ENCODE measurements around the gene SREBF1.

DNA sequence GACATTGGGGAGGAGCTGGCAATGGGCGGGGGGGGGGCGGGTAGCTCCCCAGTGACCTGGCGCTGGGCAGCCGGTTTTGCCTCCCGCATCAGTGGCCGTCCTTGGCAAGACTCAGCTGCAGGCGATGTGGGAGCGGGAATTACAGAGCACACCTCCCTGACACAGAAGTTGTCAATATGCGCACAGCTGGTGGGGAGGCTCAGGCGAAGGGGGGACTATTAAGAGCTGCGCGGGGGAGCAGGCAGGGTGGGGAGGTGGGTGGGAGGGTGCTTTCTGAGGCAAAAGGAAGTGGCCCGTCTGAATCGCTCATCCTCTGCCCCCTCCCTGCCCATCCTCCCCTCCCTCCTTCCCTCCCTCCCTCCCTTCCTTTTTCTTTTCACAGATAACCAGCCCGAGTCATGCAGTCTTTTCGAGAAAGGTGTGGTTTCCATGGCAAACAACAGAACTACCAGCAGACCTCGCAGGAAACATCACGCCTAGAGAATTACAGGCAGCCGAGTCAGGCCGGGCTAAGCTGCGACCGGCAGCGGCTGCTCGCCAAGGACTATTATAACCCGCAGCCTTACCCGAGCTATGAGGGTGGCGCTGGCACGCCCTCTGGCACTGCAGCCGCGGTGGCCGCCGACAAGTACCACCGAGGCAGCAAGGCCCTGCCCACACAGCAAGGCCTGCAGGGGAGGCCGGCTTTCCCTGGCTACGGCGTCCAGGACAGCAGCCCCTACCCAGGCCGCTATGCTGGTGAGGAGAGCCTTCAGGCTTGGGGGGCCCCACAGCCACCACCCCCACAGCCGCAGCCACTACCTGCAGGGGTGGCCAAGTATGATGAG, 44.0 kb downstream of the SREBF1 start:
- TF ChIP-seq, protein P1, sequence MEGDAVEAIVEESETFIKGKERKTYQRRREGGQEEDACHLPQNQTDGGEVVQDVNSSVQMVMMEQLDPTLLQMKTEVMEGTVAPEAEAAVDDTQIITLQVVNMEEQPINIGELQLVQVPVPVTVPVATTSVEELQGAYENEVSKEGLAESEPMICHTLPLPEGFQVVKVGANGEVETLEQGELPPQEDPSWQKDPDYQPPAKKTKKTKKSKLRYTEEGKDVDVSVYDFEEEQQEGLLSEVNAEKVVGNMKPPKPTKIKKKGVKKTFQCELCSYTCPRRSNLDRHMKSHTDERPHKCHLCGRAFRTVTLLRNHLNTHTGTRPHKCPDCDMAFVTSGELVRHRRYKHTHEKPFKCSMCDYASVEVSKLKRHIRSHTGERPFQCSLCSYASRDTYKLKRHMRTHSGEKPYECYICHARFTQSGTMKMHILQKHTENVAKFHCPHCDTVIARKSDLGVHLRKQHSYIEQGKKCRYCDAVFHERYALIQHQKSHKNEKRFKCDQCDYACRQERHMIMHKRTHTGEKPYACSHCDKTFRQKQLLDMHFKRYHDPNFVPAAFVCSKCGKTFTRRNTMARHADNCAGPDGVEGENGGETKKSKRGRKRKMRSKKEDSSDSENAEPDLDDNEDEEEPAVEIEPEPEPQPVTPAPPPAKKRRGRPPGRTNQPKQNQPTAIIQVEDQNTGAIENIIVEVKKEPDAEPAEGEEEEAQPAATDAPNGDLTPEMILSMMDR (conservative IDR thresholded peaks at IDR 0.05; ENCODE audit: low read depth, low read length): no peak
- no peak for TF ChIP-seq EZH2 (IDR thresholded peaks at IDR 0.05; ENCODE audit: low read length, unreplicated experiment)
